GM13977 (cell line): ENCODE results near the gene PGM5.

Experiments used
- DNase-seq: peaks from one replicate; pipeline ENCODE4 v3.0.0; 2012; ENCODE audit warnings: low spot score
- in situ Hi-C: fragments of 300-500 bp; cut with MboI; formaldehyde crosslinking; loops from one replicate; pipeline ENCODE4 v1.12.0; 2022; ENCODE audit warnings: low sequenced_read_pairs, low pct_unique_long_range_greater_than_20kb, mixed read lengths, inconsistent platforms; ENCODE audit not compliant: unreplicated experiment
- TF ChIP-seq, protein P1 (sequence below): IDR thresholded peaks from 2 replicates; pipeline ENCODE4 v1.5.1; 2012; ENCODE audit warnings: mild to moderate bottlenecking, control low read depth; ENCODE audit not compliant: insufficient read depth; ENCODE audit errors: extremely low read depth, missing control alignments

Gene PGM5

DNA sequence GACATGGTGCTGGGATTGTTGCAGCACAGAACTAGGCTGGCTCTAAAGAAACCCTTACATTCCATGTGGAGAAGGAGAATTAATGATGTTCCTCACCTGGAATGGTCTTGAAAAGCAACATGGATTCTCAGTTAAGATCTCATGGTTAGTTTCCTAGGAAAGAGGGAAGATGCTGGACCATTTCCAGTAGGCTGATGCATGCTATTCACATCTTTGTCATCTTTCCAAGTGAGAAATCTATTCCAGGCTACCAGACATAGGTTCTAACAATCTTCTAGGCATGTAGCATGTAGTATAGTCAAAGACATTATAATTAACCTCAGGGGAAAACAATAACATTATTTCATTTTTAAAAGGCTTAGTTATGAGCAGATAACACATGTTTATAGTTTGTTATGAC is 139.9 kb downstream of the PGM5 start:
- TF ChIP-seq, protein P1, sequence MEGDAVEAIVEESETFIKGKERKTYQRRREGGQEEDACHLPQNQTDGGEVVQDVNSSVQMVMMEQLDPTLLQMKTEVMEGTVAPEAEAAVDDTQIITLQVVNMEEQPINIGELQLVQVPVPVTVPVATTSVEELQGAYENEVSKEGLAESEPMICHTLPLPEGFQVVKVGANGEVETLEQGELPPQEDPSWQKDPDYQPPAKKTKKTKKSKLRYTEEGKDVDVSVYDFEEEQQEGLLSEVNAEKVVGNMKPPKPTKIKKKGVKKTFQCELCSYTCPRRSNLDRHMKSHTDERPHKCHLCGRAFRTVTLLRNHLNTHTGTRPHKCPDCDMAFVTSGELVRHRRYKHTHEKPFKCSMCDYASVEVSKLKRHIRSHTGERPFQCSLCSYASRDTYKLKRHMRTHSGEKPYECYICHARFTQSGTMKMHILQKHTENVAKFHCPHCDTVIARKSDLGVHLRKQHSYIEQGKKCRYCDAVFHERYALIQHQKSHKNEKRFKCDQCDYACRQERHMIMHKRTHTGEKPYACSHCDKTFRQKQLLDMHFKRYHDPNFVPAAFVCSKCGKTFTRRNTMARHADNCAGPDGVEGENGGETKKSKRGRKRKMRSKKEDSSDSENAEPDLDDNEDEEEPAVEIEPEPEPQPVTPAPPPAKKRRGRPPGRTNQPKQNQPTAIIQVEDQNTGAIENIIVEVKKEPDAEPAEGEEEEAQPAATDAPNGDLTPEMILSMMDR, result no peak
- in situ Hi-C loops, result no loop called here
- DNase-seq, result no peak

DNA sequence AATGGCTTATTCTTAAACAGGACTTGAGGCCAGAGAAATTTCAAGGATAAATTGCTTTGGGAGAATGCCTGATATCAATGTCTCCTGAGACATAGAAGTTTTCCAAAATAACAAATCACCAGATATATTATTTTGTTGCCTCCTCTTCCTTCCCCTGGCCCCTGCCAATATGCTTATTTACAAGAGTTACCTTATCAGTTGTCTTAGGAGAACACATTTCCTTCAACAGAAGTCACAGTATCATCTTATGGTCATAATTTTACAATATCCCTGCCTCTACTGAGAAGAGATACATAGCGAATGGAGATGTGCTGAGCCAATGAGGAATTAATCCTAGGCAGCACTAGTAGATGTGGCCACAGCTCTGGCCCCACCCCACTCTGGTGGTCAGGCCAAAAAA is 141.2 kb downstream of the PGM5 start:
- DNase-seq, result no peak
- in situ Hi-C loops, result no loop called here
- TF ChIP-seq, protein P1, result no peak

DNA sequence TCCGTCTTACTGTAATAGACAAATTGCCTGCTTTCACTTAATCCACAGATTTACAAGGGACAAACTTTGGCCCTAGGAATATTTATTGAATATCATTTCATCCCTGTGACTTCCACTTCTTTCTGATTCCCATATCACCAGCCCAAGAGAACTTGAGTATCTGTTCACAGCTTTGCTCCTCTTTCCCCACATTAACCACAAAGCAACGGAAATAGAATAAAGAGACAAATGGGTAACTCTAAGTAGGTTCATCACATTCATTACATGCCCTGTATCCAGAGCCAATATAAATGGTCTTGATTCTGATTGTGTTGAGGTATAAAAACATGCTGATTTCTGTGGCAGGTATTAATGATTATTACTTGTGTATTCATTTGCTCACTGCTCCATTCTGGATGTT is 142.4 kb downstream of the PGM5 start:
- in situ Hi-C loops, result no loop called here
- TF ChIP-seq, protein P1, result no peak
- no peak for DNase-seq

DNA sequence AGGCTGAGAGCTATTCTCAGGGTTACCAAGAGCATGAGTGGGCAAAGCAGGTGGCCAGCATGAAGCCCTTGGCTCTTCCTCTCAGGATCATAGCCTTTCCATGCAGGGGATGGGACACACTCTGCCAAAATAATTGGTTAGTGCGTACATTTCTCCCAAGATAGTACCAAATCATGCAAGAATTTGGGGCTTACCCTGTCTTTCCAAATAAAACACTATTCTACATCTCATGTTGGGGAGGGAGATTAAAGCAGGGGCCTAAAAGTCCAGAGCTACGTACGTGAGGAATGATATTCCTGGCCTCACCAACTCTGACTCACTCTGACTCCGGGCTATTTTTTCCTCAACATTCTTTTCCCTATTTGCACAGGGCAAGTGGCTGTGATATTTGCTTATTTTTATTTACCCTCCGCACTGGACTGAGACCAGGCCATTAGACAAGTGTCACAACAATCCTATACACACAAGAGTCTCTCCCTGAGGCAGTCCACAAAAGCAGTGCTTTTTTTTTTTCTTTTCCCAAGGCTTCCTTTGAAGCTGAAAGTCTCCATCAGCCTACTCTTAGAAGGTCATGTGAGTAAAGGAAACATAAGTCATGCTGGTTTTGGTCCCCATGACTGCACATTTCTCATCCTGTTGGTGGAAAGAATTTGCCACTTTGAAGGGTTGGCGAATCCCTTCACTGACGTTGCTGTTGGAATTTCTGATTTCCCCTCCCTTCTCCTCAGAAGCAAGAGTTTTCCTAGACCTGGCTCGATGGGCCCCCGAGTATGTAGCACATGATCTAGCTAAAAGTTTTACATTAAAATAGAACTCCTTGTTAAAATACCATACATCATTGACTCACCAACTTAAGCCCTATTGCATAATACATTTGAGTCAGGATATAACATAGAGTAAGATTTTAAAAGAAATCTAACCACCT is 144.3 kb downstream of the PGM5 start:
- TF ChIP-seq, protein P1, result no peak
- DNase-seq, result no peak
- in situ Hi-C loops, result no loop called here

DNA sequence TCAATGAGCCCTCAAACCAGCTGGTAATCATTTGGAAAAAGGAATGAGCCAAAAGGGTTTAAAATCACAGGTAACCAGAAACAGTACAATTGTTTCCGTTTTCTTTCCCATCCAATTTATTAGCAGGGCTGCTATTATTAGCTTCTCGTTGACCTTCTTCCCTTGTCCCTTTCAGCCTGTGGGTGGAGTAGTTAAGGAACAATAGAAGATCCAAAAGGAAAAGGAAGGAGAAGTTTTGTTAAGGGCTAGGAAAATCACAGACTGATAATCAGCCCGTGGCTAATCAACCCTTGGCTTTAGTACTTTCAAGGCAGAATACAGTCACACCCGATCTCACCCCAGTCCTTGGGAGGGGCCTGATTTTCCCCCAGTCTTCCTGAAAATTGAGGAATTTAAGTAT is 145.9 kb downstream of the PGM5 start:
- in situ Hi-C loops, result no loop called here
- no peak for DNase-seq
- TF ChIP-seq, protein P1, result no peak

DNA sequence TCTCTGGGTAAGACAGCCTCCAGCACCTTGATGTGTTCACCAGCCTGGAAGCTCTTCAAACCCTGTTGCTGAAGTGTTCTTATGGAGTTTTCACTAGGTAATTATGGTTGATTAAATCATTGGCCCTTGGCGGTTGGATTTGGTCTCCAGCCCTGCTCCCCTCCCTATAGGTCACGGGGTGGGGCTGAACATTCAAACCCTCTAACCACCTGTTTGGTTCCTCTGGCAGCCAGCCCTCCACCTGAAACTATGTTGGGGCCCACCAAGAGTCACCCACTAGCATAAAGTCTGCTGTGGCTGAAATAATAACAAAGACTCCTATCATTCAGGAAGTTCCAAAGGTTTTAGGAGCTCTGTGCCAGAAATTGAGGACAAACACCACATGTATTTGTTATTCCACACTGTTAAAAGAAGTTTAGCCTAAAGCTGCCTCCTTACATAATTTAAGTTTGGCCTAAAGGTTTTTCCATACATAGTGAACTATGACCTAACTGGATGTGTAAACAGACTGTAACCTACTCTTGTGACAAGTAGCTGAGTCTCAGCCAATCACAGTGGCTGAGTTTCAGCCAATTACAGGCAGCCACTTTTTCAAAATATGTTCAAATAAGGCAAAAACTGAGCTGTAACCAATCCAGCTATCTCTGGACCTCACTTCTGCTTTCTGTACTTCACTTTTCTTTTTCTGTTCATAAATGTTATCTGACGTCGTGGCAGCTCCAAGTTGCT is 149.4 kb downstream of the PGM5 start:
- in situ Hi-C loops, result no loop called here
- DNase-seq, result no peak
- TF ChIP-seq, protein P1, result no peak
